ENCODE data around the gene DST. TPM values are rescaled to one million over a fixed set of nuclear protein-coding genes. Genes with fewer than 3 reads are reported as not detected.

DST gene
- total and polyA plus RNA-seq, 2 experiments from 2014 or later = 103 to 369 TPM

- no peak overlapping the region for H3K27ac ChIP-seq
- H3K36me3 ChIP-seq (replicated peaks; ENCODE audit: insufficient read depth, low read depth) = no peaks in the 10 kb centered on the region
- no peak overlapping the region for H3K4me2 ChIP-seq
- no peaks in the 10 kb centered on the region for H4K20me1 ChIP-seq (ENCODE audit: insufficient read depth, poor library complexity, severe bottlenecking)
- 86% methylated on average over 4 of the region's 4 CpGs for WGBS (ENCODE audit: low lambda C conversion rate, missing lambda C conversion rate)
- H3K9me3 ChIP-seq (ENCODE audit: low read depth) = no peaks in the 10 kb centered on the region
- H3K27me3 ChIP-seq = no peaks in the 10 kb centered on the region
- TF ChIP-seq EZH2 (IDR thresholded peaks at IDR 0.05; ENCODE audit: borderline replicate concordance) = no peak
- no peak overlapping the region for H3K4me3 ChIP-seq
- no peaks in the 10 kb centered on the region for H3K79me2 ChIP-seq
- no peaks in the 10 kb centered on the region for H3K9me2 ChIP-seq (replicated peaks; ENCODE audit: insufficient read depth)
- no peak overlapping the region for H2AFZ ChIP-seq
- DNase-seq (ENCODE audit: low spot score) = no peak
- peaks cover 15% of the 10 kb centered on the region for H3K4me1 ChIP-seq (ENCODE audit: insufficient read depth)
Measured at GRCh38 chr6:56507517-56507916, 135.2 kb downstream of the DST start.

GRCh38 chr6:56505512-56506260, 137.0 kb downstream of the DST start:
- Histone ChIP-seq H2AFZ (no peak overlapping the region), H4K20me1 (ENCODE audit: insufficient read depth, poor library complexity, severe bottlenecking) (no peaks in the 10 kb centered on the region), H3K4me3 (no peak overlapping the region), H3K4me1 (ENCODE audit: insufficient read depth) (peaks cover 8% of the 10 kb centered on the region), H3K9me3 (ENCODE audit: low read depth) (no peaks in the 10 kb centered on the region), H3K9me2 (replicated peaks; ENCODE audit: insufficient read depth) (no peaks in the 10 kb centered on the region), H3K4me2 (no peak overlapping the region), H3K79me2 (peaks cover 7% of the 10 kb centered on the region), H3K27me3 (no peaks in the 10 kb centered on the region), H3K27ac (no peak overlapping the region), H3K36me3 (replicated peaks; ENCODE audit: insufficient read depth, low read depth) (no peaks in the 10 kb centered on the region)
- no peak for DNase-seq (ENCODE audit: low spot score)
- 90% methylated on average over 2 of the region's 2 CpGs for WGBS (ENCODE audit: low lambda C conversion rate, missing lambda C conversion rate)
- TF ChIP-seq EZH2 (IDR thresholded peaks at IDR 0.05; ENCODE audit: borderline replicate concordance) (no peak), EZH2phosphoT487 (IDR thresholded peaks at IDR 0.05; ENCODE audit: low read depth, severe bottlenecking, unreplicated experiment) (no peak), CTCF (IDR thresholded peaks at IDR 0.05; ENCODE audit: poor library complexity) (no peak)

- H2AFZ ChIP-seq = no peak overlapping the region
- no peak overlapping the region for H3K27ac ChIP-seq
- H3K36me3 ChIP-seq (replicated peaks; ENCODE audit: insufficient read depth, low read depth) = peaks cover 4% of the 10 kb centered on the region
Measured at GRCh38 chr6:56501993-56502392, 140.7 kb downstream of the DST start.

More at GRCh38 chr6:56501993-56502392, 140.7 kb downstream of the DST start:
- H3K4me1 ChIP-seq (ENCODE audit: insufficient read depth) = no peaks in the 10 kb centered on the region
- no peaks in the 10 kb centered on the region for H3K9me3 ChIP-seq (ENCODE audit: low read depth)
- TF ChIP-seq EZH2phosphoT487 (IDR thresholded peaks at IDR 0.05; ENCODE audit: low read depth, severe bottlenecking, unreplicated experiment) = no peak
- TF ChIP-seq EZH2 (IDR thresholded peaks at IDR 0.05; ENCODE audit: borderline replicate concordance) = no peak
- no peak for TF ChIP-seq CTCF (IDR thresholded peaks at IDR 0.05; ENCODE audit: poor library complexity)
- H3K4me3 ChIP-seq = no peak overlapping the region
- H3K4me2 ChIP-seq = no peak overlapping the region
- no peak for DNase-seq (ENCODE audit: low spot score)
- no peaks in the 10 kb centered on the region for H3K9me2 ChIP-seq (replicated peaks; ENCODE audit: insufficient read depth)
- H4K20me1 ChIP-seq (ENCODE audit: insufficient read depth, poor library complexity, severe bottlenecking) = no peaks in the 10 kb centered on the region
- no peaks in the 10 kb centered on the region for H3K27me3 ChIP-seq
- H3K79me2 ChIP-seq = peaks cover 7% of the 10 kb centered on the region

Data from hepatocyte (in vitro differentiated cells).